ENCODE data around the gene SBF2. TPM values are rescaled to one million over a fixed set of nuclear protein-coding genes. Genes with fewer than 3 reads are reported as not detected.

The SBF2 gene
- total RNA-seq, 1 experiment from 2014 or later, result 31.3 TPM

- ATAC-seq (no peak), DNase-seq (no peak)
- ChIA-PET CTCF (no interaction called here), POLR2A (ENCODE audit: unreplicated experiment) (no interaction called here)
- H3K79me2 ChIP-seq (ENCODE audit: low read length), result no peaks in the 10 kb centered on the region
- no peak overlapping the region for H3K9ac ChIP-seq (ENCODE audit: low read length)
- H3K4me2 ChIP-seq (ENCODE audit: low read length), result no peak overlapping the region
- TF ChIP-seq CTCF (conservative IDR thresholded peaks at IDR 0.05; ENCODE audit: low read depth, low read length), result no peak
- TF ChIP-seq EZH2phosphoT487 (IDR thresholded peaks at IDR 0.05; ENCODE audit: borderline replicate concordance, low read length), result no peak
- TF ChIP-seq EZH2 (IDR thresholded peaks at IDR 0.05; ENCODE audit: low read length, unreplicated experiment), result no peak
- no peak overlapping the region for H3K4me3 ChIP-seq (ENCODE audit: low read length)
- H3K36me3 ChIP-seq (ENCODE audit: low read depth, low read length), result no peaks in the 10 kb centered on the region
- intact Hi-C loops (cut with micrococcal nuclease), result no loop called here
- no peaks in the 10 kb centered on the region for H3K27me3 ChIP-seq (ENCODE audit: low read length)
- H3K4me1 ChIP-seq (ENCODE audit: insufficient read depth, low read length), result peaks cover 6% of the 10 kb centered on the region
- H3K27ac ChIP-seq (ENCODE audit: low read length), result no peak overlapping the region
- H3K9me3 ChIP-seq (ENCODE audit: low read length), result no peaks in the 10 kb centered on the region
- H2AFZ ChIP-seq (ENCODE audit: low read length), result no peak overlapping the region
- H3K9me2 ChIP-seq (replicated peaks; ENCODE audit: low read length), result no peaks in the 10 kb centered on the region
- H3F3A ChIP-seq (ENCODE audit: low read length, unreplicated experiment), result no peaks in the 10 kb centered on the region
- no peaks in the 10 kb centered on the region for H4K20me1 ChIP-seq (ENCODE audit: low read length)
- BruUV-seq (replicated peaks), result no TSS peak
Observed at GRCh38 chr11:10317776-10318526, 23.9 kb upstream of the SBF2 start.

GRCh38 chr11:10317151-10317755 is 23.2 kb upstream of the SBF2 start:
- Histone ChIP-seq H3K27ac (ENCODE audit: low read length) (no peak overlapping the region), H3K4me2 (ENCODE audit: low read length) (no peak overlapping the region), H3K27me3 (ENCODE audit: low read length) (no peaks in the 10 kb centered on the region), H3K9me3 (ENCODE audit: low read length) (no peaks in the 10 kb centered on the region), H3K79me2 (ENCODE audit: low read length) (no peaks in the 10 kb centered on the region), H3K9ac (ENCODE audit: low read length) (no peak overlapping the region), H3K4me1 (ENCODE audit: insufficient read depth, low read length) (no peaks in the 10 kb centered on the region), H4K20me1 (ENCODE audit: low read length) (no peaks in the 10 kb centered on the region), H2AFZ (ENCODE audit: low read length) (no peak overlapping the region), H3F3A (ENCODE audit: low read length, unreplicated experiment) (no peaks in the 10 kb centered on the region), H3K4me3 (ENCODE audit: low read length) (no peak overlapping the region), H3K9me2 (replicated peaks; ENCODE audit: low read length) (no peaks in the 10 kb centered on the region), H3K36me3 (ENCODE audit: low read depth, low read length) (no peaks in the 10 kb centered on the region)
- POLR2A ChIA-PET (ENCODE audit: unreplicated experiment), result no interaction called here
- BruUV-seq (replicated peaks), result no TSS peak
- DNase-seq (no peak), ATAC-seq (no peak)
- intact Hi-C loops (cut with micrococcal nuclease), result no loop called here
- TF ChIP-seq EZH2 (IDR thresholded peaks at IDR 0.05; ENCODE audit: low read length, unreplicated experiment), result no peak
- TF ChIP-seq CTCF (conservative IDR thresholded peaks at IDR 0.05; ENCODE audit: low read depth, low read length), result no peak
- CTCF ChIA-PET, result no interaction called here

GRCh38 chr11:10315083-10315482 is 21.1 kb upstream of the SBF2 start:
- H3K79me2 ChIP-seq (ENCODE audit: low read length), result no peaks in the 10 kb centered on the region
- peaks cover under 1% of the 10 kb centered on the region; the same call in 1 of the 2 replicates for H3K4me1 ChIP-seq (ENCODE audit: insufficient read depth, low read length)
- no TSS peak for BruUV-seq (replicated peaks)
- ATAC-seq (no peak), DNase-seq (no peak)
- no peak overlapping the region for H2AFZ ChIP-seq (ENCODE audit: low read length)
- no peaks in the 10 kb centered on the region for H4K20me1 ChIP-seq (ENCODE audit: low read length)
- no peaks in the 10 kb centered on the region for H3F3A ChIP-seq (ENCODE audit: low read length, unreplicated experiment)
- no peak overlapping the region for H3K4me2 ChIP-seq (ENCODE audit: low read length)
- intact Hi-C loops (cut with micrococcal nuclease), result no loop called here
- CTCF ChIA-PET, result interaction anchor here (1.0 to 1.6 kb wide), 2 partner anchors 9 to 342 kb away, joined by 3 to 6 read pairs; no protein-coding TSS in a partner anchor
- no peak overlapping the region for H3K9ac ChIP-seq (ENCODE audit: low read length)
- POLR2A ChIA-PET (ENCODE audit: unreplicated experiment), result no interaction called here
- no peak overlapping the region for H3K27ac ChIP-seq (ENCODE audit: low read length)
- no peaks in the 10 kb centered on the region for H3K27me3 ChIP-seq (ENCODE audit: low read length)
- H3K4me3 ChIP-seq (ENCODE audit: low read length), result no peak overlapping the region
- H3K9me2 ChIP-seq (replicated peaks; ENCODE audit: low read length), result no peaks in the 10 kb centered on the region
- no peaks in the 10 kb centered on the region for H3K9me3 ChIP-seq (ENCODE audit: low read length)
- TF ChIP-seq EZH2 (IDR thresholded peaks at IDR 0.05; ENCODE audit: low read length, unreplicated experiment) (no peak), EZH2phosphoT487 (IDR thresholded peaks at IDR 0.05; ENCODE audit: borderline replicate concordance, low read length) (no peak), CTCF (conservative IDR thresholded peaks at IDR 0.05; ENCODE audit: low read depth, low read length) (no peak)
- H3K36me3 ChIP-seq (ENCODE audit: low read depth, low read length), result no peaks in the 10 kb centered on the region
